Measurements from ENCODE around the gene MED16. TPM values are rescaled to one million over a fixed set of nuclear protein-coding genes. Genes with fewer than 3 reads are reported as not detected.

MED16 gene
- total RNA-seq (2022; extraction: Qiagen RNA extraction; ENCODE audit: low read depth) = 14.8 to 22.3 TPM (median 21.5 TPM) in 5 replicates

GRCh38 chr19:892894-893689 lies at the start of gene MED16, which contains the start of gene RNU6-9:
Gene MED16 (minus strand): TSS chr19:893187. CDS start chr19:891131, 2,056 bp downstream.
Gene RNU6-9 (plus strand): TSS chr19:893484.

GRCh38 chr19:925526-926322 lies 32.7 kb upstream of the MED16 start, which contains the start of gene ARID3A:
Gene ARID3A (plus strand): TSS chr19:926035. CDS start chr19:929529, 3,494 bp downstream.

GRCh38 chr19:917323-918151 lies 24.6 kb upstream of the MED16 start, which contains the start of gene KISS1R:
Gene KISS1R (plus strand): TSS chr19:917333. CDS start chr19:917503, 170 bp downstream.

GRCh38 chr19:913080-913748 lies 20.2 kb upstream of the MED16 start, which contains the start of gene R3HDM4:
Gene R3HDM4 (minus strand): TSS chr19:913219. CDS start chr19:913157, 62 bp downstream.

GRCh38 chr19:858868-859843 lies 33.8 kb downstream of the MED16 start, which contains the start of gene CFD:
Gene CFD (plus strand): TSS chr19:859664. CDS start chr19:859690, 26 bp downstream.

GRCh38 chr19:852136-853013 lies 40.6 kb downstream of the MED16 start, which contains the start of gene ELANE:
Gene ELANE (plus strand): TSS chr19:852303. CDS start chr19:852329, 26 bp downstream.

GRCh38 chr19:840519-841206 lies 52.3 kb downstream of the MED16 start, which contains the start of gene PRTN3:
Gene PRTN3 (plus strand): TSS chr19:840999. CDS start chr19:841009, 10 bp downstream.

GRCh38 chr19:827710-828321 lies 65.2 kb downstream of the MED16 start, which contains the start of gene AZU1:
Gene AZU1 (plus strand): TSS chr19:827837. CDS start chr19:827847, 10 bp downstream.

GRCh38 chr19:821825-822503 lies 71.0 kb downstream of the MED16 start, which contains the start of gene PLPPR3:
Gene PLPPR3 (minus strand): TSS chr19:821955. CDS start chr19:821559, 396 bp downstream.

Other genes with a start within 250 kb of the MED16 start
- gene RNF126, start 230.0 kb downstream of the MED16 start, total RNA-seq (2022; extraction: Qiagen RNA extraction; ENCODE audit: low read depth) = 57.4 to 74.9 TPM (median 73.8 TPM) in 5 replicates
- gene FSTL3, start 216.8 kb downstream of the MED16 start, total RNA-seq (2022; extraction: Qiagen RNA extraction; ENCODE audit: low read depth) = 198 to 248 TPM (median 224 TPM) in 5 replicates
- gene PRSS57, start 197.7 kb downstream of the MED16 start, total RNA-seq (2022; extraction: Qiagen RNA extraction; ENCODE audit: low read depth) = not detected in 5 replicates
- 9.8 to 18.2 TPM (median 15.0 TPM) in 5 replicates for gene PALM, start 184.3 kb downstream of the MED16 start, total RNA-seq (2022; extraction: Qiagen RNA extraction; ENCODE audit: low read depth)
- gene MISP, start 142.1 kb downstream of the MED16 start, total RNA-seq (2022; extraction: Qiagen RNA extraction; ENCODE audit: low read depth) = 67.0 to 86.8 TPM (median 81.7 TPM) in 5 replicates
- 206 to 217 TPM (median 211 TPM) in 5 replicates for gene PTBP1, start 95.7 kb downstream of the MED16 start, total RNA-seq (2022; extraction: Qiagen RNA extraction; ENCODE audit: low read depth)
- gene PLPPR3, start 71.2 kb downstream of the MED16 start, total RNA-seq (2022; extraction: Qiagen RNA extraction; ENCODE audit: low read depth) = 2.3 to 5.5 TPM (median 4.8 TPM) in 5 replicates
- gene AZU1, start 65.3 kb downstream of the MED16 start, total RNA-seq (2022; extraction: Qiagen RNA extraction; ENCODE audit: low read depth) = 0.15 to 0.41 TPM (median 0.35 TPM) in 4 of 5 replicates, not detected in the other
- gene PRTN3, start 52.2 kb downstream of the MED16 start, total RNA-seq (2022; extraction: Qiagen RNA extraction; ENCODE audit: low read depth) = 0.47 to 0.77 TPM (median 0.60 TPM) in 5 replicates
- gene ELANE, start 40.9 kb downstream of the MED16 start, total RNA-seq (2022; extraction: Qiagen RNA extraction; ENCODE audit: low read depth) = 0.16 to 0.30 TPM (median 0.29 TPM) in 3 of 5 replicates, not detected in the others
- 11.2 to 22.1 TPM (median 21.4 TPM) in 5 replicates for gene CFD, start 33.5 kb downstream of the MED16 start, total RNA-seq (2022; extraction: Qiagen RNA extraction; ENCODE audit: low read depth)
- gene RNU6-9, start 297 bp upstream of the MED16 start, total RNA-seq (2022; extraction: Qiagen RNA extraction; ENCODE audit: low read depth) = not detected in 5 replicates
- 28.8 to 49.8 TPM (median 38.1 TPM) in 5 replicates for gene R3HDM4, start 20.0 kb upstream of the MED16 start, total RNA-seq (2022; extraction: Qiagen RNA extraction; ENCODE audit: low read depth)
- gene KISS1R, start 24.1 kb upstream of the MED16 start, total RNA-seq (2022; extraction: Qiagen RNA extraction; ENCODE audit: low read depth) = 0.18 to 0.67 TPM (median 0.39 TPM) in 5 replicates
- gene ARID3A, start 32.8 kb upstream of the MED16 start, total RNA-seq (2022; extraction: Qiagen RNA extraction; ENCODE audit: low read depth) = 3.3 to 7.1 TPM (median 5.4 TPM) in 5 replicates
- gene WDR18, start 91.2 kb upstream of the MED16 start, total RNA-seq (2022; extraction: Qiagen RNA extraction; ENCODE audit: low read depth) = 46.9 to 74.3 TPM (median 68.3 TPM) in 5 replicates
- gene GRIN3B, start 107.2 kb upstream of the MED16 start, total RNA-seq (2022; extraction: Qiagen RNA extraction; ENCODE audit: low read depth) = 1.8 to 3.2 TPM (median 2.6 TPM) in 5 replicates
- 84.8 to 128 TPM (median 125 TPM) in 5 replicates for gene TMEM259, start 127.9 kb upstream of the MED16 start, total RNA-seq (2022; extraction: Qiagen RNA extraction; ENCODE audit: low read depth)
- not detected in 5 replicates for gene RNU6-2, start 128.3 kb upstream of the MED16 start, total RNA-seq (2022; extraction: Qiagen RNA extraction; ENCODE audit: low read depth)
- 77.5 to 88.2 TPM (median 83.4 TPM) in 5 replicates for gene CNN2, start 133.4 kb upstream of the MED16 start, total RNA-seq (2022; extraction: Qiagen RNA extraction; ENCODE audit: low read depth)
- gene ABCA7, start 146.9 kb upstream of the MED16 start, total RNA-seq (2022; extraction: Qiagen RNA extraction; ENCODE audit: low read depth) = 14.9 to 17.5 TPM (median 16.8 TPM) in 5 replicates
- gene ARHGAP45, start 174.0 kb upstream of the MED16 start, total RNA-seq (2022; extraction: Qiagen RNA extraction; ENCODE audit: low read depth) = 2.8 to 4.7 TPM (median 4.4 TPM) in 5 replicates
- 180 to 261 TPM (median 238 TPM) in 5 replicates for gene POLR2E, start 202.2 kb upstream of the MED16 start, total RNA-seq (2022; extraction: Qiagen RNA extraction; ENCODE audit: low read depth)
- 452 to 503 TPM (median 489 TPM) in 5 replicates for gene GPX4, start 210.8 kb upstream of the MED16 start, total RNA-seq (2022; extraction: Qiagen RNA extraction; ENCODE audit: low read depth)

Data from A549 treated with GW870086 at 1 μM for 4 hours (cell line).